Measurements from ENCODE around the gene LHFPL2.

LHFPL2 gene

GRCh38 chr5:78540335-78541085 is 108.1 kb downstream of the LHFPL2 start:
- FAIRE-seq = no peak

- no peak for FAIRE-seq
Observed at GRCh38 chr5:78538240-78538850, 110.2 kb downstream of the LHFPL2 start.

GRCh38 chr5:78537821-78538220 is 110.8 kb downstream of the LHFPL2 start:
- FAIRE-seq = no peak

GRCh38 chr5:78537411-78537810 is 111.2 kb downstream of the LHFPL2 start:
- FAIRE-seq = no peak

GRCh38 chr5:78536661-78537196 is 111.8 kb downstream of the LHFPL2 start:
- no peak for FAIRE-seq

GRCh38 chr5:78534905-78535200 is 113.7 kb downstream of the LHFPL2 start:
- no peak for FAIRE-seq

- no peak for FAIRE-seq
Observed at GRCh38 chr5:78534148-78534904, 114.2 kb downstream of the LHFPL2 start.

GRCh38 chr5:78533356-78533755 is 115.2 kb downstream of the LHFPL2 start:
- no peak for FAIRE-seq

- FAIRE-seq = no peak
Observed at GRCh38 chr5:78530342-78531096, 118.1 kb downstream of the LHFPL2 start.

GRCh38 chr5:78527925-78528324 is 120.6 kb downstream of the LHFPL2 start:
- FAIRE-seq = no peak

- no peak for FAIRE-seq
Observed at GRCh38 chr5:78527054-78527859, 121.3 kb downstream of the LHFPL2 start.

GRCh38 chr5:78526049-78526525 is 122.5 kb downstream of the LHFPL2 start:
- no peak for FAIRE-seq

- FAIRE-seq = no peak
Observed at GRCh38 chr5:78523314-78524193, 125.0 kb downstream of the LHFPL2 start.

GRCh38 chr5:78522476-78523260 is 125.9 kb downstream of the LHFPL2 start:
- FAIRE-seq = no peak

GRCh38 chr5:78521455-78521854 is 127.1 kb downstream of the LHFPL2 start:
- no peak for FAIRE-seq

GRCh38 chr5:78519198-78519941 is 129.2 kb downstream of the LHFPL2 start:
- FAIRE-seq = no peak

- no peak for FAIRE-seq
Observed at GRCh38 chr5:78518365-78519197, 130.0 kb downstream of the LHFPL2 start.

GRCh38 chr5:78515670-78516069 is 132.9 kb downstream of the LHFPL2 start:
- FAIRE-seq = no peak

Measured in G401.6 (cell line).